Measurements from ENCODE around the gene HNF4A.

Gene HNF4A

DNA sequence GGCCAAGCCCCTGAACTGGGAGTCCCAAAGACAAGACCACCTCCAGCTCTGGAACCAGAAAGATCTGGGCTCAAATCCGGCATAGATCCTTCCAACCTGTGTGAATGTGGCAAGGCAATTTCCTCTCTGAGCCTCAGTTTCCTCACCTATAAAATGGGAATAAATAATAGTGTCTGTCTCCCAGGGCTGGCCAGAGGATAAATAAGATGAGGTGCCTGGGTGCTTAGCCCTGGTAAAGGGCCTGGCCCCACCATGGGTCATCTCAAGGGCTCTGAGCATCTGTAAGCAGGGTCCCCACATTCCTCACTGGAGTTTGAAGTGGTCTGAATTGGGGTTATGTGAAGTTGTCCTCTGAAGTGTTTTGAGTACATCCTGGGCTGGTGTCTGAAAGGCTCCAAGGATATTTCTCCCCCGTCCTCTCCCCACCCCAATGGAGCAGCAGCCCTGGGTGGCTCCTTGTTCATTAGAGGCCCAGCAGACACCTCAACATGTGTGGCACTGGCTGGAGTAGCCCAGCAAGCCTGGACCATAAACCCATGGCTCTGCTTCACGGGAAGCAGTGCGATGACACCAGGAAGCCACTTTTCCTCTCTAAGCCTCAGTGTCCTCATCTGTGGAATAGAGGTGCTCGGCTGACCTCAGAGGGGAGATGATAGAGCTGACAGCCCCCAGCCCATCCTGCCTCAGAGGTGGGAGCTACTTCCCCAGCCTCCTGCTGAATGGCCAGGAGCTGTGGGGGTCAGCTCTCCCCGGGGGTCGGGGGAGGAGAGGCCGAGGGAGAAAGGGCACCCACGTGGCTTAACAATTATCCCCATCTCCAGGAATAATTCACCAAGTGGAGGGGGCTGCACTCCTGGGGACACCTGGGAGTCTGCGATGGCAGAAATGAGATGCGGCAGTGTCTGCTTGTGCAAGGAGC is 48.0 kb downstream of the HNF4A start:
- no peak for DNase-seq (ENCODE audit: low spot score)
- TF ChIP-seq, protein P1, sequence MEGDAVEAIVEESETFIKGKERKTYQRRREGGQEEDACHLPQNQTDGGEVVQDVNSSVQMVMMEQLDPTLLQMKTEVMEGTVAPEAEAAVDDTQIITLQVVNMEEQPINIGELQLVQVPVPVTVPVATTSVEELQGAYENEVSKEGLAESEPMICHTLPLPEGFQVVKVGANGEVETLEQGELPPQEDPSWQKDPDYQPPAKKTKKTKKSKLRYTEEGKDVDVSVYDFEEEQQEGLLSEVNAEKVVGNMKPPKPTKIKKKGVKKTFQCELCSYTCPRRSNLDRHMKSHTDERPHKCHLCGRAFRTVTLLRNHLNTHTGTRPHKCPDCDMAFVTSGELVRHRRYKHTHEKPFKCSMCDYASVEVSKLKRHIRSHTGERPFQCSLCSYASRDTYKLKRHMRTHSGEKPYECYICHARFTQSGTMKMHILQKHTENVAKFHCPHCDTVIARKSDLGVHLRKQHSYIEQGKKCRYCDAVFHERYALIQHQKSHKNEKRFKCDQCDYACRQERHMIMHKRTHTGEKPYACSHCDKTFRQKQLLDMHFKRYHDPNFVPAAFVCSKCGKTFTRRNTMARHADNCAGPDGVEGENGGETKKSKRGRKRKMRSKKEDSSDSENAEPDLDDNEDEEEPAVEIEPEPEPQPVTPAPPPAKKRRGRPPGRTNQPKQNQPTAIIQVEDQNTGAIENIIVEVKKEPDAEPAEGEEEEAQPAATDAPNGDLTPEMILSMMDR (IDR thresholded peaks at IDR 0.05; ENCODE audit: extremely low read depth, missing control alignments), result no peak

DNA sequence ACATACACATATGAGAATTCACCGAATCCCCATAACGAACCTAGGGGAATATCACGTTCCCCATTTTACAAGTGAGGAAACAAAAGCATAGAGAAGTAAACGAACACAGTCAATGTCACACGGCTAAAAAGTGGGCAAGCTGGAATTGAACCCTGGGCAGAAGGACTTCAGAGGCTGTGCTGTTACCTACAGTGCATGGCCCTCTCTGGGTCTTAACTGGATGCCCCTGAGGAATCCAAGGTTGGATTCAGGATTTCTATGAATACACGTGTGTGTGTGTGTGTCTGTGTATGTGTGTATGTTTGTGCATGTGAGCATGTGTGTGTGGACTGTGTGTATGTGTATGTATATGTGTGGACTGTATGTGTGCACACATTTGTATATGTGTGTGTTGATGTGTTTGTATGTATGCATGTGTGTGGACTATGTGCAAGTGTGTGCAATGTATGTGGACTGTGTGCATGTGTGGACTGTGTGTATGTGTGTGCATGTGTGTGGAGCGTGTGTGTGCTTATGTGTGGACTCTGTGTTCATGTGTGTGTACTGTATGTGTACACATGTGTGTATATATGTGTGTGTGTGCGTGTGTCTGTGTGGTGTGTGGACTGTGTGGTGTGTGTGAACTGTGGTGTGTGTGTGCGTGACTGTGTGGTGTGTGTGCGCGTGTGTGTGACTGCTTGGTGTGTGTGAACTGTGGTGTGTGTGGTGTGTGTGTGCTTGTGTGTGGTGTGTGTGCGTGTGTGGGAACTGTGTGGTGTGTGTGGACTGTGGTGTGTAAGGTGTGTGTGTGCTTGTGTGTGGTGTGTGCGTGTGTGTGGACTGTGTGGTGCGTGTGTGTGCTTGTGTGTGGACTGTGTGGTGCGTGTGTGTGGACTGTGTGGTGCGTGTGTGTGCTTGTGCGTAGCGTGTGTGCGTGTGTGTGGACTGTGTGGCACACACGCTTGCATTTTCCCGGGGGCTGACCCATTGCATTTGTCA is 49.0 kb downstream of the HNF4A start:
- DNase-seq (ENCODE audit: low spot score), result no peak
- TF ChIP-seq, protein P1 (IDR thresholded peaks at IDR 0.05; ENCODE audit: extremely low read depth, missing control alignments), result no peak

DNA sequence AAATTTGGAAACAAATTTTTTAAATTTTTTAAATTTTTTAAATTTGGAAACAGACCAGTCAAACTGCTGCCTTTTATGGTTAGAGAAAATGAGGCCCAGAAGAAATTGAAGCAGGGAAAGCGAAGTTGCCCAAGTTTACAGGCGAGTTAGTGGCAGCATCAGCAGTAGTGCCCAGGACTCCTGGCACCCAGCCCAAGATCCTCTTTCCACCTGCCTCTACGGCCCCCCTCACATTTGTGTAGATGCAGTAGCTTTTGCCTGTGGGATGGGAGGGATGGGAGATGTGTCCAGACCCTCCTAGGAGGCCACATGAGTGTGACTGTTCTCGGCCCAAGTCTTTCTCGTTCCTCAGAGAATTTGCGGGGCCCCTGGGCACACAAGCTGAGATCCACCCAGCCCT is 49.8 kb downstream of the HNF4A start:
- no peak for DNase-seq (ENCODE audit: low spot score)
- TF ChIP-seq, protein P1 (IDR thresholded peaks at IDR 0.05; ENCODE audit: extremely low read depth, missing control alignments), result no peak

DNA sequence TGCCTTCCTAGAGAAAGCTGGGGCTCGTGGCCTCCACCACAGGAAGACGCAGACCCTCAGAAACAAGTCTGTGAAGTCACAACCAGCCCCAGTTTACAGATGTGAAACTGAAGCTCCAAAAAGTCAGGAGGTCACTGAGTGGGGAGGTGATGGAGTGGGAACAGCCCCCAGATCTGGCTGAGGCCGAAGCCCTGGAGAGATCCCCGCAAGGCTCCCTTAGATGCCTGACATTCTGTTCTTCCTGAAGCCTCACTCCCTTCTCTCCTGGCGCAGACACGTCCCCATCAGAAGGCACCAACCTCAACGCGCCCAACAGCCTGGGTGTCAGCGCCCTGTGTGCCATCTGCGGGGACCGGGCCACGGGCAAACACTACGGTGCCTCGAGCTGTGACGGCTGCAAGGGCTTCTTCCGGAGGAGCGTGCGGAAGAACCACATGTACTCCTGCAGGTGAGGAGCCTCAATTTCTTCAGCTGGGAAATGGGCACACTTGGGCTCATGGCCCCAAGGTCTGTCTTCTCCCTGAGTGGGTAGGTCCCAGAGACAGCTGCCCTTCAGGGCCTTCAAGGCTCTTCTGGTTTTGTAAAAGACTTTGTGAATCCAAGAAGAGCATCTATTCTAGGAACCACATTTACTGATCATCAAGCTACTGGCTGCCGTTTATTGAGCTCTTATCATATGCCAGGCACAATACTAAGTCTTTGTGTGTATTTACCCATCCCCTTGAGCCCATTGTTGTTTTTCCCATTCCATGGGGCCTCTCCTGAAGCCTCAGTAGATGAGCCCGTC is 50.5 kb downstream of the HNF4A start:
- TF ChIP-seq, protein P1 (IDR thresholded peaks at IDR 0.05; ENCODE audit: extremely low read depth, missing control alignments), result no peak
- no peak for DNase-seq (ENCODE audit: low spot score)

DNA sequence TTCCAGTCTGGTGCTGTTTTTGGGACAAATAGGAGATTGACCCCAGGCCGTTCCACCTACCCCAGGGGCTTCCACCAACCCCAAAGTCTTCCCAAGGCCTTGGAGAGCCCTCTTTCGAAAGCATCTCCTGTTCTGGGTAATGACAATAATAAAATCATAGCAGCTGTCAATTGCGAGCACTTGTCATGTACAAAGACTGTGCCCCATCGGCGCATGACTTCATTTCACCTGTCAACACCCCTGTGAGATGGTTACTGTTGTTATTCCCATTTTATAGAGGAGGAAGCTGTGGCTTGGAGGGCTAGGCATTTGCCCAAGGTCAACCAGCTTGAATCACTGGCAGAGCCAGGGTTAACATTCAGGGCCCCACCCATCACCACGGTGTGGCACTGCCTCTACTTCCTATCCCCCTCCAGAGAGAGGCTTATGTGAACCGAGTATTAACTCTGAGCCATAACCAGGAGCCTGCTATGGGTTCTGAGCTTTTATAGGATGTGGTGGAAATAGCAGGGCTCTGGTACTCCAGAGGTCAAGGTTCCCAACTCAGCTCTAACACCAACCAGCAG is 51.2 kb downstream of the HNF4A start:
- TF ChIP-seq, protein P1 (IDR thresholded peaks at IDR 0.05; ENCODE audit: extremely low read depth, missing control alignments), result no peak
- no peak for DNase-seq (ENCODE audit: low spot score)

DNA sequence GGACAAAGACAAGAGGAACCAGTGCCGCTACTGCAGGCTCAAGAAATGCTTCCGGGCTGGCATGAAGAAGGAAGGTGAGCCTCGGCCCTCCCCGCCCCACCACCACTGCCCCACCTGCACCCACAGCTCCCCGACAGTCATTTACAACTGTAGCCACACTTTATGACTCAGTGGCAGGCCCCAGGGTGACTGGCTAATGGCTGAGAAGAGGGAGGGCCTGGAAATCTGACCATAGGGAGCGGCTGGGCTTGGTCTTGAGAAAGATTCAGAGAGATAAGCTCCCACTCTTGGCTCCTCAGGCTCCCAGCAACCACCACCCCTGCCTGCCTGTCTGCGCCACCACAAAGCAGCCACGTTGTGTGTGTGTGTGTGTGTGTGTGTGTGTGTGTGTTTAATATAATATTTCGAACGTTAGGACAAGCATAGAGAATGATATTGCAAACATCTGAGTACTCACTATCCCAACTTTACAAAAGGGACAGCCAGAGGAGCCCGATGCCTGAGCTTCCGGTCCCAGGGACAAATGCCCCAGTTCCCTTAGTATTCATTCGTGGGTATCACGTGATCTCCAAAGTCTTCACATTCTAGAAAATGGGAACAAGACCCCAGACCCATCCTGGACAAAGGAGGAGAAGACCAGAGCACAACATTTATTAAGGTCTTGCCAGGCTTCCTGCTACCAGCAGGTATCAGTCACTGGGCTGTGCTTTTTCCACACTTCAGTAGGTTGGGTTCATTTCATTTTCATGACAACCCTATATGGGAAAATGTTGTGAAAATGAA is 52.1 kb downstream of the HNF4A start:
- no peak for DNase-seq (ENCODE audit: low spot score)
- TF ChIP-seq, protein P1 (IDR thresholded peaks at IDR 0.05; ENCODE audit: extremely low read depth, missing control alignments), result no peak
